Ureter (tissue), 1 donor: ENCODE results near the gene ELOA. TPM values are rescaled to one million over a fixed set of nuclear protein-coding genes. Genes with fewer than 3 reads are reported as not detected.
A peak's percentile ranks its signal among the peaks of the same experiment; 100 is the strongest.
"Not testable (repeated sequence)": the region's sequence is repeated elsewhere in the genome, so short reads cannot be mapped to it uniquely, and the experiment has no call there.

ENCODE experiments used
- DNase-seq: peaks from one replicate; pipeline ENCODE4 v3.0.0-alpha.2; 2020; ENCODE audit warnings: low spot score
- total RNA-seq: library from RNA; stranded (reverse); gene quantifications from one replicate; pipeline ENCODE4 v1.2.4, GENCODE V29; 2023
- donor health status: DM: yes; HTN: yes; CAD: no.

The ELOA gene
- total RNA-seq, 1 donor from 2014 or later, result 45.6 TPM

- no peak for DNase-seq
These were observed 58.1 kb downstream of the ELOA start for GRCh38 chr1:23801338-23801748.

DNA sequence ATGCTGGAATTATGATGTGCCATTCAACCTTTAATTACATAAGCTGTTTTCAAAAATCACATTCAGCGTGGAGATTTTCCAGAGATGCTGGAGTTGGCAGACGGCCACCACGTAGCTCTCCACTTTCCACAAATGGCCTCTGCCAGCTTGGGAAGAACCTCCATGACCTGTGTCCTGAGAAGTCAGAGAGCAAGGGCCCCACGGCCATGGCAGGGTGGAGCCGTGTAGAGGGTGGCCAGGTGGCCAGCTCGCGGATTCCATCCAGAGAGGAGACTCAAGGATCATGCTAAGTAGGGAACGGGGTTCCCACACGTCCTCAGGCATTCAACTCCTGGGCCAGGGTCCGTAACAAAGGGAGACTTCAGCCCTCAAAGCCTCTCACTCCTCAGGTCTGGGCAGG is 58.6 kb downstream of the ELOA start:
- no peak for DNase-seq

DNA sequence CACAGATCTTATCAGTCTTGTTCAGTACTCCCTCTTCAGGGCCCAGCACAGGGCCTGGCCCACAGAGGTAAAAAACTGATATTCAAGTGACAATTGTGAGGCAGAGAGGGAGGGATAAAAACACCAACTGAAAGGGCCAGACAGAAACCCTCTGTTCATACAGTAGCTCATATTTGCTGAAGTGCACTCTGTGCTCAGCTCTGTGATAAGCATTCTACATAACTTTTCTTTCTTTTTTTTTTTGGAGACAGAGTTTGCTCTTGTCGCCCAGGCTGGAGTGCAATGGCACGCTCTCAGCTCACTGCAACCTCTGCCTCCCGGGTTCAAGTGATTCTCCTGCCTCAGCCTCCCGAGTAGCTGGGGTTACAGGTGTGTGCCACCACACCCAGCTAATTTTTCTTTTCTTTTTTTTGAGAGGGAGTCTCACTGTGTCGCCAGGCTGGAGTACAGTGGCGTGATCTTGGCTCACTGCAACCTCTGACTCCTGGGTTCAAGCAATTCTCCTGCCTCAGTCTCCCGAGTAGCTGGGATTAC is 59.6 kb downstream of the ELOA start:
- DNase-seq, result not testable (repeated sequence)

DNA sequence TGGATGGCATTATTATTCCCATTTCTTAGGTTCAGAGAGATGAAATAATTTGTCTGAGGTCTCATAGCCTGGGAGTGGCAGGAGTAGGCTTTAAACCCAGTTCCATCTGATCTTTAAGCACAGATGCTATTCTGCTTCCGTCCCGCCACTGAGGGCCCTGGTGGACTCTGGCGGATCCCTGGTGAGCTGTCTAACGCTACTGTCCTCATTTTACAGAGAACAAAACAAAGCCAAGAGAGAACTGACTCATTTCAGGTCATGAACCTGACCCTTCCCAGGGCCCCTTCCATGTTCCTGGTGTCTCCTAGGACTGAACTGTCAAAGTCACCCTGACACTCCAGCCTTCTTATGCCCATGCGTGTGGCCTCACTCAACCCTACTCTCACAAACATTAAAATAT is 60.4 kb downstream of the ELOA start:
- no peak for DNase-seq

DNA sequence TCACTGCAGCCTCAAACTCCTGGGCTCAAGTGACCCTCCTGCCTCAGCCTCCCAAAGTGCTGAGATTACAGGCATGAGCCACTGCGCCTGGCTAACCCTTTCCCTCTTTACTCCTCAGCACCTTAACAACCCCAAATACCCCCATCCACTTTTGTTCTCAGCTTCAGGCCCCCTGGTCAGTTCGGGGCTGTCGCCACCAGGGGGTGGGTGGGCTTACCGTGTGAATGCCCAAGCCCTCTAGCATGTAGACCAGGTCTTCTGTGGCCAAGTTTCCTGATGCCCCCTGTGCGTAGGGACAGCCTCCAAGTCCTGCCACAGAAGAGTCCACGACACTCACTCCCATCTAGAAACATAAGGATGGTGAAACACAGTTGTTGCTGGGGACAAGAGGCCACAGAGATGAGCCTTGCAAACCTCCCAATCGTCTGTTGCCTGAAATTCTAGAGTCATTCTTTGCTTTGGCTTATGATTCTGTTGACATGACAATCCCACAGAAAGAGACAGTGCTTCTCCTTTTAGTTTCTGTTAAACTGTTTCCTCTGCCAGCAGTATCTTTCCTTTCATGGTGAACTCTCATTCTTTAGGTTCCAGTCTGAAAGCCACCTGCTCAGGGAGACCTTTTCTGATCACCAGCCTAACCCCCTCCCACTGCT is 61.0 kb downstream of the ELOA start:
- no peak for DNase-seq

DNA sequence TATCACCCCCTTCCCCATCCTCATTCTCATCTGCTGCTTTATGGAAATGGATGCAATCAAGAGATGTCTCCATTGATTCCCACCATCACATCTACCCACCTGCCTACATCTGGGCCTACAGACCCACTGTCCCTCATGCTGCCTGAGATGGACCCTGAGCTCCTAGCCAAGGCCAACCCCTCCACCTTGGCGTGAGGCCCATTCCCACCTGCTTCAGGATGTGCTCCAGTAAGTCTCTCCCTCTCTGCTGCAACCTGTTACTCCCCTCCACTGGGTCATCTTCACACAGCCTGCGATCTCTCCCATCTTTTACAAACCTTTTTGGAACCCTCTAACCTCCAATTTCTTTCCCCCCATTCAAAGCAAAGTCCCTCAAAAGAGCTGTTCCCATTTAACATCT is 61.8 kb downstream of the ELOA start:
- DNase-seq, result no peak

DNA sequence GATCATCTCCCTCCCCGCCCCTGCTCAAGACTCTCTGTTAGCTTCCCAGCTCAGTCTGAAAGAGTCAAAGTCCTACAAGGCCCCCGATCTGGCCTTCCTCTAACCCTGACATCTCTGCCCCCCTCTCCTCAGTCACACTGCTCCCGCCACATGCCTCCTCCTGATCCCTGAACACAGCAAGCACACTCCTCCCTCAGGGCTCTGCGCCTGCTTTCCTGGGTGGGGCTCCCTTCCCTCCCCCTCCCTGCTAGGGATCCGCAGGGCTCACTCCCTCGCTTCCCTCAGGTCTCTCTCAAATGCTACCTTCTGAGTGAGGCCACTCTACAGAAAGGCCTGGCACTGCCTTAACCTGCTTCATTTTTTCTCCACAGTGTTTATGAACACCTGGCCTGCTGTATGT is 63.0 kb downstream of the ELOA start:
- no peak for DNase-seq

DNA sequence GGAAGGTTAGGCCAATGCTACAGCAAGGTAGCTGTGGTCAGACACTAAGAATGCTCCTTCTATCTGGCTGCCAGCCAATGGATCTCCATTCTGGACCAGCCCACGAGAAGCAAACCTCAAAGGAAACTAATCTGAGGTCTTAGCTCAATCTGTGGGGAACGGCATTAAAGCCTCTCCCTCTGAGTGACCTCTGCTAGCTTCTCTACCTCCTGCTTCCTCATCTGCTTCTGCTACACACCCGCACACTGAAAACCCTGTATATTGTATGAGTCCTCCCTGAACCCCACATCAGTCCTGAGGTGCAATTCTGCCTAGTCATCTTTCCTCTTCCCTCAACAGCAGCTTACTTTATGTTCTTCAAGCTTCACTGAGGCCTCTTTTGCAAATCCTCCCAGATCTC is 64.2 kb downstream of the ELOA start:
- DNase-seq, result no peak

DNA sequence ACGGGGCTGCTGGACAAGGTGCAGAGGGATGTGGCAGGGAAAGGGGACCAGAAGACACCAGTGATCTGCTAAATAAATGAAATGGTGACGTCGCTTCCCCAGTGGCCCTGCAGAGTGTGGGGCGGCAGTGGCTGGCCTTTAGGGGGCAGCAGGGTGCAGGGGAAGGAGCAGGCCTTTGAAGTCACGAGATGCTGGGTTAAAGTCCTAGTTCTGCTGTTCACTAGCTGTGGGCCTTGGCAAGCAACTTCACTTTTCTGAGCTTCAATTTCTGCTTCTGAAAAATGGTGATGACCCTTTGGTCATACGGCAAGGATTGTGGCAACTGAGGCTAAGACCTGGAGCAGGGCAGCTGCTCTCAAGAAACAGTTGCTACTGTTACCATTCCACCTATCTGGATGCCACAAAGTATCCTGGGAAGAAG is 66.5 kb downstream of the ELOA start:
- DNase-seq, result peak; percentile 83

GRCh38 chr1:23810818-23811540 is 67.7 kb downstream of the ELOA start:
- DNase-seq, result no peak

Other genes with a start within 250 kb of the ELOA start
- gene E2F2, start 212.2 kb upstream of the ELOA start, total RNA-seq, result 0.52 TPM
- gene ID3, start 184.0 kb upstream of the ELOA start, total RNA-seq, result 81.0 TPM
- 1,350 TPM for gene RPL11, start 51.7 kb upstream of the ELOA start, total RNA-seq
- 44.1 TPM for gene PITHD1, start 34.9 kb downstream of the ELOA start, total RNA-seq
- gene LYPLA2, start 47.7 kb downstream of the ELOA start, total RNA-seq, result 68.6 TPM
- gene GALE, start 57.3 kb downstream of the ELOA start, total RNA-seq, result 77.2 TPM
- gene HMGCL, start 82.0 kb downstream of the ELOA start, total RNA-seq, result 54.1 TPM
- gene FUCA1, start 124.8 kb downstream of the ELOA start, total RNA-seq, result 72.3 TPM
- gene CNR2, start 169.9 kb downstream of the ELOA start, total RNA-seq, result not detected
- 101 TPM for gene PNRC2, start 216.4 kb downstream of the ELOA start, total RNA-seq
- gene SRSF10, start 236.9 kb downstream of the ELOA start, total RNA-seq, result 126 TPM